Heart left ventricle (tissue), 16 donors: ENCODE measurements around the gene ZNF536. TPM values are rescaled to one million over a fixed set of nuclear protein-coding genes. Genes with fewer than 3 reads are reported as not detected.

Experiments used
- ATAC-seq, 4 donors: fragments of 200-7000 bp; cut with Tn5 transposase; one replicate each; pipeline ENCODE4 v1.9.1; 2020 to 2022; ENCODE audit warnings: moderate library complexity in 4 of 4, mild to moderate bottlenecking in 3 of 4, moderate number of reproducible peaks in 1 of 4
- DNase-seq, 5 donors: peaks; one replicate each; pipeline ENCODE4 v3.0.0-alpha.2; 2020
- H3K27ac ChIP-seq, 12 donors: fragments of 200-600 bp; sonication (generic) in 4 of 12; one replicate each; pipeline versions ENCODE4 v1.5.0 to v1.8.0; 2016 to 2022; ENCODE audit warnings: mild to moderate bottlenecking in 2 of 12
- H3K27me3 ChIP-seq, 9 donors: fragments of 200-600 bp; sonication (generic) in 2 of 9; one replicate each; pipeline versions ENCODE4 v1.5.1 to v1.8.0; 2016 to 2022; ENCODE audit warnings: mild to moderate bottlenecking in 3 of 9
- H3K36me3 ChIP-seq, 9 donors: fragments of 200-600 bp; sonication (generic) in 2 of 9; one replicate each; pipeline versions ENCODE4 v1.5.0 to v1.8.0; 2018 to 2022; ENCODE audit warnings: mild to moderate bottlenecking in 2 of 9
- H3K4me1 ChIP-seq, 12 donors: fragments of 200-600 bp; sonication (generic) in 4 of 12; one replicate each; pipeline versions ENCODE4 v1.5.0 to v1.8.0; 2016 to 2022; ENCODE audit warnings: mild to moderate bottlenecking in 3 of 12
- H3K4me3 ChIP-seq, 12 donors: fragments of 200-600 bp; sonication (generic) in 4 of 12; one replicate each; pipeline versions ENCODE4 v1.5.0 to v1.8.0; 2017 to 2022; ENCODE audit warnings: mild to moderate bottlenecking in 9 of 12, moderate library complexity in 4 of 12
- H3K9me3 ChIP-seq, 12 donors: fragments of 200-600 bp; sonication (generic) in 4 of 12; one replicate each; pipeline versions ENCODE4 v1.5.0 to v1.8.0; 2016 to 2022; ENCODE audit warnings: mild to moderate bottlenecking in 1 of 12
- POLR2A ChIP-seq, 2 donors: fragments of 450-650 bp; IDR thresholded peaks; one replicate each; pipeline ENCODE4 v1.6.1; 2017; ENCODE audit warnings: antibody characterized with exemption in 2 of 2, mild to moderate bottlenecking in 2 of 2, moderate library complexity in 2 of 2
- WGBS, 4 donors: extraction: QIAGEN DNeasy Blood & Tissue Kit in 2 of 4; methylation state at CpG; one replicate each; pipeline versions ENCODE4 v1.1.5 to v1.1.7; 2013 to 2018; 5-methylcytosine and 5-hydroxymethylcytosine counted together
- intact Hi-C, 10 donors: fragments of 100-400 bp; cut with DNase I; formaldehyde crosslinking; loops; one replicate each; pipeline versions ENCODE4 v1.11.1 to v1.14.2; 2022
- polyA plus RNA-seq, 2 donors: library from polyadenylated mRNA; stranded (reverse); fragments of 200-250 nt; gene quantifications; one replicate each; pipeline ENCODE4 v1.2.3, GENCODE V29; 2013
- total RNA-seq, 9 donors: library from RNA; depleted of rRNA in 2 of 9; stranded (reverse); fragments of >200 nt in 2 of 9; fragmentation: NEBNext Ultra II Directional in 3 of 9; extraction: Animal tissue kit (Norgen Biotek cat#: 25700) in 3 of 9; gene quantifications; one replicate each; pipeline versions ENCODE4 v1.1.0 to v1.2.4, GENCODE V29; 2016 to 2023
- TF ChIP-seq, protein P1 (sequence below), 12 donors: fragments of 200-600 bp; sonication (generic) in 4 of 12; IDR thresholded peaks; one replicate each; pipeline versions ENCODE4 v1.5.0 to v1.8.0; 2018 to 2022; ENCODE audit warnings: antibody characterized with exemption in 12 of 12, mild to moderate bottlenecking in 5 of 12
- donor health status: ischemic (EF 13 %, LVEDD 7.1; RV severe dilation, severe dysfunction).
- donor health status: healthy with polysubstance abuse.
- donor health status: DM: no; HTN: yes; CAD: no.
- donor health status: DM: no; HTN: no; CAD: no.
- donor health status: ischemic (EF 25% LVEDD 6.9; RV normal size, moderate dysfunction).
- donor health status: ischemic (EF 25% LVEDD 5.7; RV mildly dilated, moderate dysfunction).
- donor health status: healthy.
- donor health status: DM: yes; HTN: yes; CAD: no.
- donor health status: ischemic (EF 35%, LVEDD 5.7; RV mildly dilated, moderate dysfunction).
- donor health status: nonischemic (EF 11% LVEDD 7.7; RV severe dilation, severe dysfunction).
- donor health status: DM: yes; HTN: yes; CAD: no.
- donor health status: PGD.
- donor health status: ischemic (EF 29% LVEDD 5.4; RV normal size, mild dysfunction).
- donor health status: nonischemic (EF 23%, LVEDD 6.1; RV moderate dilation, normal function).

The ZNF536 gene
- total and polyA plus RNA-seq, 11 donors = 0.17 to 10.1 (median 2.0) TPM

DNA sequence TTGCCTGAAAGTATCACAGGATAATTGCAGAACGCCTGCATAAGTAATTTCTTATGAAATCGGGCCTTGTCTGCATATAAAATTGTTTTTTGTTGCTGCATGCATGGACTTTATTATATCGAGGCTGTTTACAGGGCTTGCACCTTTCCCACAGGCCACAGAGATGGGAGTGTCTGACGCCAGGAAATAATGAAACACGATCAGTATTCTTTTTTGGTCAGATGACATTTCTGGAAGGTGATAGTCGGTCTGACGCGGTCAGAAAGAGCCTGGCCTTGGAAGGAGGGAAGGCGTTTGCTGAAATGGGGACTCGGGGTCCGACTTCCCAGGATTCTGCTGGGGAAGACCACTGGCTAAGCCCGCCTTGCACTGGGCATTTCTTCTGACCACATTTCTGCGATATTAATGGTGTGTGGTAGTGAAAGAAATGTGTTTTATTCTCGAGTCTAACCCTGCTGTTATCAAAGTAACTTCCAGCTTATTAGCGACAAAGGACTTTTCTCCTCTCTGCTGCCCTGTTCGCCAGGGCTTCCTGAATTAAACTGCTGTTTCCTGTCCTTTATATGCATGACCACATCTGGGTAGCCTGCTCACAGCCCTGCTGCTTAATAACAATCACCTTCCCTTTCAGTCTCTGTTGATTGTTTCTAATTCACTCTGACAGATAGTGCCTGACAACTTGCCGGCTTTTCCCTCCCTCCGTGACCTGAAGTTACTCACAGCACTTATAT, 11.6 kb upstream of the ZNF536 start:
- no peak for TF ChIP-seq POLR2A (IDR thresholded peaks at IDR 0.05)
- TF ChIP-seq, protein P1, sequence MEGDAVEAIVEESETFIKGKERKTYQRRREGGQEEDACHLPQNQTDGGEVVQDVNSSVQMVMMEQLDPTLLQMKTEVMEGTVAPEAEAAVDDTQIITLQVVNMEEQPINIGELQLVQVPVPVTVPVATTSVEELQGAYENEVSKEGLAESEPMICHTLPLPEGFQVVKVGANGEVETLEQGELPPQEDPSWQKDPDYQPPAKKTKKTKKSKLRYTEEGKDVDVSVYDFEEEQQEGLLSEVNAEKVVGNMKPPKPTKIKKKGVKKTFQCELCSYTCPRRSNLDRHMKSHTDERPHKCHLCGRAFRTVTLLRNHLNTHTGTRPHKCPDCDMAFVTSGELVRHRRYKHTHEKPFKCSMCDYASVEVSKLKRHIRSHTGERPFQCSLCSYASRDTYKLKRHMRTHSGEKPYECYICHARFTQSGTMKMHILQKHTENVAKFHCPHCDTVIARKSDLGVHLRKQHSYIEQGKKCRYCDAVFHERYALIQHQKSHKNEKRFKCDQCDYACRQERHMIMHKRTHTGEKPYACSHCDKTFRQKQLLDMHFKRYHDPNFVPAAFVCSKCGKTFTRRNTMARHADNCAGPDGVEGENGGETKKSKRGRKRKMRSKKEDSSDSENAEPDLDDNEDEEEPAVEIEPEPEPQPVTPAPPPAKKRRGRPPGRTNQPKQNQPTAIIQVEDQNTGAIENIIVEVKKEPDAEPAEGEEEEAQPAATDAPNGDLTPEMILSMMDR (IDR thresholded peaks at IDR 0.05) = no peak
- Histone ChIP-seq H3K27ac (no peak overlapping the region), H3K27me3 (peaks cover 0 to 6% (median 0%) of the 10 kb centered on the region in 9 donors), H3K4me1 (no peaks in the 10 kb centered on the region), H3K4me3 (no peak overlapping the region), H3K9me3 (no peaks in the 10 kb centered on the region), H3K36me3 (no peaks in the 10 kb centered on the region)
- no peak for DNase-seq
- ATAC-seq = no peak
- 51 to 57% (median 53%) methylated on average over 18 of the region's 18 CpGs for WGBS, 4 donors
- intact Hi-C loops = no loop called here

DNA sequence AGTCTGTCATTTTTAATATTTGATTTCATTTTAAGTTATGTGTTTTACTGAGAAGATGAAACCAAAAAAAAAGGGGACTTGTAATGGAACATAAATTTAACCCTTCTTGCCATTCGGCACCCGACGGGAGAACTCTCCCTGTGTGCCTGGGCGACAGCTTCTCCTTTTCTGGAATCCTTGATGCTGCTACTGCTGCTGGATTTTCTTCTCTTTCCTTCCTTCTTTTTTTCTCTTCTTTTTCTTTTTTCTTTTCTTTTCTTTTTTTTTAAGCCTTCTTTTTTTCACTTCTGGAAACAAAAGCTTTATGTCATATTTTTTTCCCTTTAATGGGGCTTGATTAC, 11.1 kb upstream of the ZNF536 start:
- intact Hi-C loops = no loop called here
- Histone ChIP-seq H3K27me3 (peaks cover 0 to 6% (median 0%) of the 10 kb centered on the region in 9 donors), H3K9me3 (no peaks in the 10 kb centered on the region), H3K4me3 (no peak overlapping the region), H3K4me1 (no peaks in the 10 kb centered on the region), H3K27ac (no peak overlapping the region), H3K36me3 (no peaks in the 10 kb centered on the region)
- WGBS, 4 donors = 58 to 70% (median 67%) methylated on average over 4 of the region's 4 CpGs
- TF ChIP-seq, protein P1 (IDR thresholded peaks at IDR 0.05) = no peak
- TF ChIP-seq POLR2A (IDR thresholded peaks at IDR 0.05) = no peak
- no peak for DNase-seq
- no peak for ATAC-seq

DNA sequence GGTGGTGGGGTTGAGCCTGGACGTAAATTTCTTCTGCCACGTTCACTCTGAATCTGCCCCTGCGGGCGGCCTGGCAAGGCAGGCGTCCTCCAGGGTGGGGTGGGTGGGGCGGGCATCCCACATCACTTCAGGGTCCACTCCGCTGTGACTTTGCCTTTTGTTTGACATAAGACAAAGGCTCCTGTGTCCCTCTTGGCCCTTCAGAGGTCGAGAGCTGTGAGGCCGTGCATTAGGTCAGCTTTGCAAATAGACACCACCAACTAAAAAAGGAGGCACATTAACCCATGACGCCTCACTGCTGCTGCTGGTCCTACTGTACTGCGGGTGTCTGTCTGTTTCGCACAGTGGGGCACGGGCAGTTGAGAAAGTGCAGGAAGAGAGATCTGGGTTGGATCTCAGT, 10.5 kb upstream of the ZNF536 start:
- DNase-seq (no peak), ATAC-seq (no peak)
- Histone ChIP-seq H3K4me3 (no peak overlapping the region), H3K27ac (no peak overlapping the region), H3K4me1 (no peaks in the 10 kb centered on the region), H3K27me3 (peaks cover 0 to 6% (median 0%) of the 10 kb centered on the region in 9 donors), H3K36me3 (no peaks in the 10 kb centered on the region), H3K9me3 (no peaks in the 10 kb centered on the region)
- intact Hi-C loops = no loop called here
- TF ChIP-seq, protein P1 (IDR thresholded peaks at IDR 0.05) = no peak
- TF ChIP-seq POLR2A (IDR thresholded peaks at IDR 0.05) = no peak
- 90 to 94% (median 92%) methylated on average over 9 to 13 of the region's 13 CpGs for WGBS, 4 donors

DNA sequence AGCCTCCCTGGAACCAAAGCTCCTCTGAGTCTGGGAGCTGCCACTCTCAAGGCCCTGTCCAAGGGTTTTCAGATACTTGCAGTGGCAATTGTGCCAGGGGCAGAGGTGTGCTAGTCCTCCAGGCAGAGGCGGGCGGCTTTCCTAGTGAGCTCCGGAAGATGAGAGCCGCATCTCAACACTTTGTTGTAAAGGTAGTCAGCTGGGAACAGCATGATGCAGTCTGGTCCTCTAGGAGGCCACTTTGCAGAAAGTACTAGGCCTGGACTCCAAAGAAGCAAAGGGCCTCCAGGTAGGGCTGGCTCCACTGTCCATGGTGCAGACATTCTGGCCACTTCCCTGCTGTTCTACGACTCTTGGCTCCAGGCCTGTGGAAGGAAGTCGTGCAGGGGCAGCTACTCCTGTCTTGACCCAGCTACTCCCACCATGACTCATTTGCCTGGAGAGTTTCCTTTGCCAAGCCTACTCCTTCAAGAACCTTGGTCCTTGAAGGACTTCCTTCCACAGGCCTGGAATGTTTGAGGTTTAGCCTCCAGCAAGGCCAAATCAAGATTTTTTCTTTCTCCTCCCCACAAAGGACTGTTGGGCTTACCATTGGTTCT, 9.9 kb upstream of the ZNF536 start:
- H3K36me3 ChIP-seq = no peaks in the 10 kb centered on the region
- no peaks in the 10 kb centered on the region for H3K9me3 ChIP-seq
- TF ChIP-seq, protein P1 (IDR thresholded peaks at IDR 0.05) = no peak
- ATAC-seq (no peak), DNase-seq (no peak)
- no peaks in the 10 kb centered on the region for H3K4me1 ChIP-seq
- intact Hi-C loops = no loop called here
- H3K27ac ChIP-seq = no peak overlapping the region
- H3K4me3 ChIP-seq = no peak overlapping the region
- 70 to 80% (median 75%) methylated on average over 5 to 6 of the region's 6 CpGs for WGBS, 4 donors
- H3K27me3 ChIP-seq = peaks cover 0 to 9% (median 0%) of the 10 kb centered on the region in 9 donors
